ENCODE data around the gene FAR2. TPM values are rescaled to one million over a fixed set of nuclear protein-coding genes. Genes with fewer than 3 reads are reported as not detected.

FAR2 gene
- total and polyA plus RNA-seq, 2 of the 13 experiments (the other 11 are each of a cell fraction or from before 2014, with no cell fraction given) = not detected

- FAIRE-seq = no peak
- POLR2A ChIA-PET = no interaction called here
- intact Hi-C loops (cut with micrococcal nuclease; ENCODE audit: unreplicated experiment) = no loop called here
Measured at GRCh38 chr12:29222200-29222599, 73.1 kb downstream of the FAR2 start.

GRCh38 chr12:29223426-29223825 is 74.3 kb downstream of the FAR2 start:
- in situ Hi-C loops (cut with HindIII; ENCODE audit: extremely low pct_ligation_motif_present, low pct_unique_long_range_greater_than_20kb) = no loop called here
- Histone ChIP-seq H3K9me3 (ENCODE audit: low read length) (no peaks in the 10 kb centered on the region), H3K27me3 (ENCODE audit: control insufficient read depth in 1 of 2, insufficient read depth in 2 of 2, low read length in 2 of 2) (no peaks in the 10 kb centered on the region), H3K9ac (ENCODE audit: insufficient read depth, low read depth, low read length) (no peak overlapping the region), H3K79me2 (ENCODE audit: insufficient read depth, low read length) (no peaks in the 10 kb centered on the region), H3K36me3 (replicated peaks in 1 of 2; ENCODE audit: control insufficient read depth in 1 of 2, insufficient read depth in 2 of 2, low read length in 2 of 2) (no peaks in the 10 kb centered on the region), H3K27ac (ENCODE audit: extremely low read length, insufficient read depth, low read length) (no peak overlapping the region), H3K4me1 (ENCODE audit: insufficient read depth, low read length) (0 out of 2 replicates have a peak, but pooled peaks cover 5% of the 10 kb centered on the region), H3K4me3 (replicated peaks in 1 of 3; ENCODE audit: insufficient read depth in 1 of 3, low read depth in 2 of 3, low read length in 3 of 3) (no peak overlapping the region), H2AFZ (ENCODE audit: low read length) (no peak overlapping the region), H3K4me2 (ENCODE audit: low read depth, low read length) (no peak overlapping the region), H4K20me1 (ENCODE audit: insufficient read depth, low read length) (no peaks in the 10 kb centered on the region)
- no peak for DNase-seq (ENCODE audit: low spot score)
- no peak for ATAC-seq
- WGBS (ENCODE audit: low lambda C conversion rate) = 0% methylated on average over 2 of the region's 2 CpGs
- no peak for FAIRE-seq
- no TSS peak for BruUV-seq (replicated peaks)
- POLR2A ChIA-PET = no interaction called here
- intact Hi-C loops (cut with micrococcal nuclease; ENCODE audit: unreplicated experiment) = no loop called here
- CTCF ChIA-PET (ENCODE audit: low intra/inter-chr PET ratio, low total read pairs) = no interaction called here
- TF ChIP-seq MYC (CRISPR knock-in tag; IDR thresholded peaks at IDR 0.05; ENCODE audit: borderline replicate concordance) (no peak), ETV6 (CRISPR knock-in tag; conservative IDR thresholded peaks at IDR 0.05) (no peak), DMTF1 (CRISPR knock-in tag; IDR thresholded peaks at IDR 0.05) (no peak), ZNF333 (CRISPR knock-in tag; IDR thresholded peaks at IDR 0.05; ENCODE audit: borderline replicate concordance) (no peak), ZNF616 (CRISPR knock-in tag; IDR thresholded peaks at IDR 0.05; ENCODE audit: low read depth) (no peak), FIP1L1 (IDR thresholded peaks at IDR 0.05; ENCODE audit: borderline replicate concordance, insufficient read depth, low read depth, low read length) (no peak), TBL1XR1 (IDR thresholded peaks at IDR 0.05; ENCODE audit: borderline replicate concordance, low read length, partially characterized antibody) (no peak), DPF2 (CRISPR knock-in tag; IDR thresholded peaks at IDR 0.05; ENCODE audit: borderline replicate concordance, low read depth) (no peak), NFE2 (CRISPR knock-in tag; IDR thresholded peaks at IDR 0.05) (no peak), RELA (CRISPR knock-in tag; IDR thresholded peaks at IDR 0.05) (no peak), ZIK1 (CRISPR knock-in tag; IDR thresholded peaks at IDR 0.05; ENCODE audit: borderline replicate concordance, low read depth) (no peak)

More at GRCh38 chr12:29222200-29222599, 73.1 kb downstream of the FAR2 start:
- no peaks in the 10 kb centered on the region for H3K9me3 ChIP-seq (ENCODE audit: low read length)
- ATAC-seq = no peak
- H3K36me3 ChIP-seq (replicated peaks in 1 of 2; ENCODE audit: control insufficient read depth in 1 of 2, insufficient read depth in 2 of 2, low read length in 2 of 2) = no peaks in the 10 kb centered on the region
- H3K9ac ChIP-seq (ENCODE audit: insufficient read depth, low read depth, low read length) = no peak overlapping the region
- H3K27me3 ChIP-seq (ENCODE audit: control insufficient read depth in 1 of 2, insufficient read depth in 2 of 2, low read length in 2 of 2) = no peaks in the 10 kb centered on the region
- no TSS peak for BruUV-seq (replicated peaks)
- in situ Hi-C loops (cut with HindIII; ENCODE audit: extremely low pct_ligation_motif_present, low pct_unique_long_range_greater_than_20kb) = no loop called here
- no peak overlapping the region for H3K4me2 ChIP-seq (ENCODE audit: low read depth, low read length)
- WGBS (ENCODE audit: low lambda C conversion rate) = 0% methylated on average over 1 of the region's 1 CpG
- no peaks in the 10 kb centered on the region for H3K79me2 ChIP-seq (ENCODE audit: insufficient read depth, low read length)
- 0 out of 2 replicates have a peak, but pooled peaks cover 5% of the 10 kb centered on the region for H3K4me1 ChIP-seq (ENCODE audit: insufficient read depth, low read length)
- TF ChIP-seq SALL1 (CRISPR knock-in tag; IDR thresholded peaks at IDR 0.05) (no peak), PLSCR1 (CRISPR knock-in tag; IDR thresholded peaks at IDR 0.05; ENCODE audit: borderline replicate concordance) (no peak), RXRA (CRISPR knock-in tag; IDR thresholded peaks at IDR 0.05) (no peak), HNRNPUL1 (IDR thresholded peaks at IDR 0.05; ENCODE audit: low read depth, low read length) (no peak), ZNF501 (CRISPR knock-in tag; IDR thresholded peaks at IDR 0.05) (no peak), ZNF383 (CRISPR knock-in tag; IDR thresholded peaks at IDR 0.05; ENCODE audit: borderline replicate concordance) (no peak), HOXD1 (CRISPR knock-in tag; IDR thresholded peaks at IDR 0.05) (no peak), HNF4A (CRISPR knock-in tag; IDR thresholded peaks at IDR 0.05) (no peak)
- H2AFZ ChIP-seq (ENCODE audit: low read length) = no peak overlapping the region
- no peak for DNase-seq (ENCODE audit: low spot score)
- CTCF ChIA-PET (ENCODE audit: low intra/inter-chr PET ratio, low total read pairs) = no interaction called here
- no peaks in the 10 kb centered on the region for H4K20me1 ChIP-seq (ENCODE audit: insufficient read depth, low read length)
- H3K4me3 ChIP-seq (replicated peaks in 1 of 3; ENCODE audit: insufficient read depth in 1 of 3, low read depth in 2 of 3, low read length in 3 of 3) = no peak overlapping the region
- H3K27ac ChIP-seq (ENCODE audit: extremely low read length, insufficient read depth, low read length) = no peak overlapping the region
